ENCODE measurements around the gene FGD3. TPM values are rescaled to one million over a fixed set of nuclear protein-coding genes. Genes with fewer than 3 reads are reported as not detected.

FGD3 gene
- total and polyA plus RNA-seq, 4 donors, result 5.8 to 17.2 (median 10.8) TPM

GRCh38 chr9:92941861-92942260 lies 5.5 kb upstream of the FGD3 start:
- no peaks in the 10 kb centered on the region for H3K9me3 ChIP-seq (ENCODE audit: control insufficient read depth, insufficient read depth, low read length)
- no peak overlapping the region for H3K27ac ChIP-seq (ENCODE audit: low read depth, low read length)
- H3K27me3 ChIP-seq (ENCODE audit: control insufficient read depth, insufficient read depth, low read length), result no peaks in the 10 kb centered on the region
- no peaks in the 10 kb centered on the region for H3K36me3 ChIP-seq (ENCODE audit: control insufficient read depth, insufficient read depth, low read length)
- WGBS (ENCODE audit: insufficient coverage), result 63% methylated on average over 5 of the region's 5 CpGs
- peaks cover 6% of the 10 kb centered on the region for H3K4me1 ChIP-seq (ENCODE audit: control insufficient read depth, insufficient read depth, low read length)
- no peak overlapping the region for H3K4me3 ChIP-seq (ENCODE audit: low read depth, low read length)
- DNase-seq (ENCODE audit: low read depth in 4 of 6, low spot score in 6 of 6), result no peak

GRCh38 chr9:92942688-92943616 lies 4.4 kb upstream of the FGD3 start:
- Histone ChIP-seq H3K4me1 (ENCODE audit: control insufficient read depth, insufficient read depth, low read length) (peaks cover 17% of the 10 kb centered on the region), H3K27me3 (ENCODE audit: control insufficient read depth, insufficient read depth, low read length) (no peaks in the 10 kb centered on the region), H3K9me3 (ENCODE audit: control insufficient read depth, insufficient read depth, low read length) (no peaks in the 10 kb centered on the region), H3K36me3 (ENCODE audit: control insufficient read depth, insufficient read depth, low read length) (no peaks in the 10 kb centered on the region), H3K4me3 (ENCODE audit: low read depth, low read length) (no peak overlapping the region), H3K27ac (ENCODE audit: low read depth, low read length) (no peak overlapping the region)
- WGBS (ENCODE audit: insufficient coverage), result 84% methylated on average over 5 of the region's 10 CpGs
- no peak for DNase-seq (ENCODE audit: low read depth in 4 of 6, low spot score in 6 of 6)

- 96% methylated on average over 8 of the region's 8 CpGs for WGBS (ENCODE audit: insufficient coverage)
- H3K36me3 ChIP-seq (ENCODE audit: control insufficient read depth, insufficient read depth, low read length), result no peaks in the 10 kb centered on the region
- no peaks in the 10 kb centered on the region for H3K9me3 ChIP-seq (ENCODE audit: control insufficient read depth, insufficient read depth, low read length)
- H3K4me1 ChIP-seq (ENCODE audit: control insufficient read depth, insufficient read depth, low read length), result peaks cover 37% of the 10 kb centered on the region
- H3K27me3 ChIP-seq (ENCODE audit: control insufficient read depth, insufficient read depth, low read length), result no peaks in the 10 kb centered on the region
- no peak overlapping the region for H3K4me3 ChIP-seq (ENCODE audit: low read depth, low read length)
- H3K27ac ChIP-seq (ENCODE audit: low read depth, low read length), result no peak overlapping the region
- DNase-seq (ENCODE audit: low read depth in 4 of 6, low spot score in 6 of 6), result no peak
Measured at GRCh38 chr9:92944921-92945320, 2.4 kb upstream of the FGD3 start.

- Histone ChIP-seq H3K4me3 (ENCODE audit: low read depth, low read length) (no peak overlapping the region), H3K9me3 (ENCODE audit: control insufficient read depth, insufficient read depth, low read length) (no peaks in the 10 kb centered on the region), H3K27me3 (ENCODE audit: control insufficient read depth, insufficient read depth, low read length) (no peaks in the 10 kb centered on the region), H3K36me3 (ENCODE audit: control insufficient read depth, insufficient read depth, low read length) (no peaks in the 10 kb centered on the region), H3K4me1 (ENCODE audit: control insufficient read depth, insufficient read depth, low read length) (peaks cover 45% of the 10 kb centered on the region), H3K27ac (ENCODE audit: low read depth, low read length) (no peak overlapping the region)
- 90% methylated on average over 6 of the region's 8 CpGs for WGBS (ENCODE audit: insufficient coverage)
- DNase-seq (ENCODE audit: low read depth in 4 of 6, low spot score in 6 of 6), result no peak
Measured at GRCh38 chr9:92945796-92946195, 1.5 kb upstream of the FGD3 start.

- Histone ChIP-seq H3K27ac (ENCODE audit: low read depth, low read length) (peak overlapping the region; percentile 67), H3K4me3 (ENCODE audit: low read depth, low read length) (peak overlapping the region; percentile 64), H3K4me1 (ENCODE audit: control insufficient read depth, insufficient read depth, low read length) (peaks cover 56% of the 10 kb centered on the region), H3K9me3 (ENCODE audit: control insufficient read depth, insufficient read depth, low read length) (no peaks in the 10 kb centered on the region), H3K36me3 (ENCODE audit: control insufficient read depth, insufficient read depth, low read length) (no peaks in the 10 kb centered on the region), H3K27me3 (ENCODE audit: control insufficient read depth, insufficient read depth, low read length) (no peaks in the 10 kb centered on the region)
- peak in 3 of 6 donors; percentile 33 to 90 (median 77) for DNase-seq (ENCODE audit: low read depth in 4 of 6, low spot score in 6 of 6)
- WGBS (ENCODE audit: insufficient coverage), result 22% methylated on average over 8 of the region's 12 CpGs
Measured at GRCh38 chr9:92948038-92948534, 763 bp downstream of the FGD3 start.

- H3K4me3 ChIP-seq (ENCODE audit: low read depth, low read length), result peak overlapping the region; percentile 64
Measured at GRCh38 chr9:92948632-92949031, 1.3 kb downstream of the FGD3 start.

GRCh38 chr9:92949266-92949982 lies 2.1 kb downstream of the FGD3 start:
- Histone ChIP-seq H3K27ac (ENCODE audit: low read depth, low read length) (no peak overlapping the region), H3K4me1 (ENCODE audit: control insufficient read depth, insufficient read depth, low read length) (peaks cover 56% of the 10 kb centered on the region), H3K9me3 (ENCODE audit: control insufficient read depth, insufficient read depth, low read length) (no peaks in the 10 kb centered on the region), H3K36me3 (ENCODE audit: control insufficient read depth, insufficient read depth, low read length) (no peaks in the 10 kb centered on the region), H3K4me3 (ENCODE audit: low read depth, low read length) (no peak overlapping the region), H3K27me3 (ENCODE audit: control insufficient read depth, insufficient read depth, low read length) (no peaks in the 10 kb centered on the region)
- WGBS (ENCODE audit: insufficient coverage), result 93% methylated on average over 11 of the region's 11 CpGs
- no peak for DNase-seq (ENCODE audit: low read depth in 4 of 6, low spot score in 6 of 6)

More at GRCh38 chr9:92948632-92949031, 1.3 kb downstream of the FGD3 start:
- Histone ChIP-seq H3K4me1 (ENCODE audit: control insufficient read depth, insufficient read depth, low read length) (peaks cover 56% of the 10 kb centered on the region), H3K27me3 (ENCODE audit: control insufficient read depth, insufficient read depth, low read length) (no peaks in the 10 kb centered on the region), H3K27ac (ENCODE audit: low read depth, low read length) (peak overlapping the region; percentile 67), H3K36me3 (ENCODE audit: control insufficient read depth, insufficient read depth, low read length) (no peaks in the 10 kb centered on the region), H3K9me3 (ENCODE audit: control insufficient read depth, insufficient read depth, low read length) (no peaks in the 10 kb centered on the region)
- DNase-seq (ENCODE audit: low read depth in 4 of 6, low spot score in 6 of 6), result peak in 2 of 6 donors; percentile 24 to 49
- WGBS (ENCODE audit: insufficient coverage), result 66% methylated on average over 2 of the region's 2 CpGs

GRCh38 chr9:92950359-92950955 lies 3.1 kb downstream of the FGD3 start:
- WGBS (ENCODE audit: insufficient coverage), result 58% methylated on average over 10 of the region's 11 CpGs
- no peak overlapping the region for H3K4me3 ChIP-seq (ENCODE audit: low read depth, low read length)

GRCh38 chr9:92952906-92953610 lies 5.7 kb downstream of the FGD3 start:
- Histone ChIP-seq H3K9me3 (ENCODE audit: control insufficient read depth, insufficient read depth, low read length) (no peaks in the 10 kb centered on the region), H3K36me3 (ENCODE audit: control insufficient read depth, insufficient read depth, low read length) (no peaks in the 10 kb centered on the region), H3K27me3 (ENCODE audit: control insufficient read depth, insufficient read depth, low read length) (no peaks in the 10 kb centered on the region), H3K4me3 (ENCODE audit: low read depth, low read length) (no peak overlapping the region), H3K4me1 (ENCODE audit: control insufficient read depth, insufficient read depth, low read length) (peaks cover 40% of the 10 kb centered on the region), H3K27ac (ENCODE audit: low read depth, low read length) (no peak overlapping the region)
- DNase-seq (ENCODE audit: low read depth in 4 of 6, low spot score in 6 of 6), result peak in 2 of 6 donors; percentile 66 to 68
- WGBS (ENCODE audit: insufficient coverage), result 32% methylated on average over 4 of the region's 9 CpGs

More at GRCh38 chr9:92950359-92950955, 3.1 kb downstream of the FGD3 start:
- no peaks in the 10 kb centered on the region for H3K27me3 ChIP-seq (ENCODE audit: control insufficient read depth, insufficient read depth, low read length)
- H3K36me3 ChIP-seq (ENCODE audit: control insufficient read depth, insufficient read depth, low read length), result no peaks in the 10 kb centered on the region
- H3K27ac ChIP-seq (ENCODE audit: low read depth, low read length), result no peak overlapping the region
- H3K9me3 ChIP-seq (ENCODE audit: control insufficient read depth, insufficient read depth, low read length), result no peaks in the 10 kb centered on the region
- peaks cover 53% of the 10 kb centered on the region for H3K4me1 ChIP-seq (ENCODE audit: control insufficient read depth, insufficient read depth, low read length)
- DNase-seq (ENCODE audit: low read depth in 4 of 6, low spot score in 6 of 6), result peak in 2 of 6 donors; percentile 19 to 24

All from spinal cord (tissue), 10 donors.